ENCODE results near the gene HDAC4. TPM values are rescaled to one million over a fixed set of nuclear protein-coding genes. Genes with fewer than 3 reads are reported as not detected.

HDAC4 gene
- total RNA-seq, 1 donor from 2014 or later, result 7.8 TPM

- no peak for TF ChIP-seq CTCF (IDR thresholded peaks at IDR 0.05; ENCODE audit: insufficient read depth, low read length, poor library complexity, severe bottlenecking)
- no peak overlapping the region for H3K4me3 ChIP-seq (ENCODE audit: low read depth, low read length)
- H3K36me3 ChIP-seq (ENCODE audit: control insufficient read depth, insufficient read depth, low read length), result no peaks in the 10 kb centered on the region
- no peaks in the 10 kb centered on the region for H3K27me3 ChIP-seq (ENCODE audit: control insufficient read depth, insufficient read depth, low read length)
- no peak for DNase-seq (ENCODE audit: low read depth)
Observed at GRCh38 chr2:239273280-239274234, 127.3 kb downstream of the HDAC4 start.

GRCh38 chr2:239272626-239273025, 128.2 kb downstream of the HDAC4 start:
- no peak for TF ChIP-seq CTCF (IDR thresholded peaks at IDR 0.05; ENCODE audit: insufficient read depth, low read length, poor library complexity, severe bottlenecking)
- DNase-seq (ENCODE audit: low read depth), result no peak
- H3K36me3 ChIP-seq (ENCODE audit: control insufficient read depth, insufficient read depth, low read length), result no peaks in the 10 kb centered on the region
- no peaks in the 10 kb centered on the region for H3K27me3 ChIP-seq (ENCODE audit: control insufficient read depth, insufficient read depth, low read length)
- H3K4me3 ChIP-seq (ENCODE audit: low read depth, low read length), result no peak overlapping the region

GRCh38 chr2:239271882-239272281, 128.9 kb downstream of the HDAC4 start:
- no peaks in the 10 kb centered on the region for H3K36me3 ChIP-seq (ENCODE audit: control insufficient read depth, insufficient read depth, low read length)
- TF ChIP-seq CTCF (IDR thresholded peaks at IDR 0.05; ENCODE audit: insufficient read depth, low read length, poor library complexity, severe bottlenecking), result no peak
- H3K4me3 ChIP-seq (ENCODE audit: low read depth, low read length), result no peak overlapping the region
- no peak for DNase-seq (ENCODE audit: low read depth)
- H3K27me3 ChIP-seq (ENCODE audit: control insufficient read depth, insufficient read depth, low read length), result no peaks in the 10 kb centered on the region

- no peak for TF ChIP-seq CTCF (IDR thresholded peaks at IDR 0.05; ENCODE audit: insufficient read depth, low read length, poor library complexity, severe bottlenecking)
- H3K27me3 ChIP-seq (ENCODE audit: control insufficient read depth, insufficient read depth, low read length), result no peaks in the 10 kb centered on the region
- H3K36me3 ChIP-seq (ENCODE audit: control insufficient read depth, insufficient read depth, low read length), result no peaks in the 10 kb centered on the region
- no peak overlapping the region for H3K4me3 ChIP-seq (ENCODE audit: low read depth, low read length)
- no peak for DNase-seq (ENCODE audit: low read depth)
Observed at GRCh38 chr2:239271471-239271870, 129.3 kb downstream of the HDAC4 start.

- no peak for DNase-seq (ENCODE audit: low read depth)
- no peak overlapping the region for H3K4me3 ChIP-seq (ENCODE audit: low read depth, low read length)
- H3K36me3 ChIP-seq (ENCODE audit: control insufficient read depth, insufficient read depth, low read length), result no peaks in the 10 kb centered on the region
- TF ChIP-seq CTCF (IDR thresholded peaks at IDR 0.05; ENCODE audit: insufficient read depth, low read length, poor library complexity, severe bottlenecking), result no peak
- H3K27me3 ChIP-seq (ENCODE audit: control insufficient read depth, insufficient read depth, low read length), result no peaks in the 10 kb centered on the region
Observed at GRCh38 chr2:239269916-239270315, 130.9 kb downstream of the HDAC4 start.

Data from kidney epithelial cell (primary cell).